GM12874 (cell line): Measurements from ENCODE around the gene NEMP1.

Experiments used
- TF ChIP-seq, protein P1 (sequence below): IDR thresholded peaks from 2 replicates; pipeline ENCODE4 v1.5.1; 2011; ENCODE audit warnings: low read depth, mild to moderate bottlenecking, control low read depth, low read length, moderate library complexity; ENCODE audit not compliant: insufficient read depth

Gene NEMP1

DNA sequence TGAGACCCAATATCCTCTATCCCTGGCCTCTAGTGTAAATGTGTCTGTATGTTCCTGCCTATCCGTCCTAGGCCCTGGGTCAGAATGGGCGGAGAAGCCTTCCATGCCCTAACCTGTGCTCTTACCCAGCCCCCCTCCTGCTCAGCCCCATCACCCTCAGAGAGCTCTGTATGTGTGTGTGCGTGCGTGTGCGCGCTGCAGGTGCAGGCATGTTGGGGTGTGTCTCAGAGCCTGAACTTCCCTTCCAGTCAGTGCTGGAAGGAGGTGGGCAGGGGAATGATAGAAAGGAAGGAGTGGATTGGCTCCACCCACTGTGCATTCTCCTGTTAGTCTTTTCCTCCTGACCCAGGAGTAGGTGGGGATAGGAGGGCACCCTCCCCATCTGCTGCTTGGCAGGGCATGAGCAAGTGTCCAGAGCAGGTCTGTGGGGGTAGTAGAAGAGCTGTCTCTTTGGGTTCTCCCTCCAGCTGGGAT is 17.5 kb upstream of the NEMP1 start:
- TF ChIP-seq, protein P1, sequence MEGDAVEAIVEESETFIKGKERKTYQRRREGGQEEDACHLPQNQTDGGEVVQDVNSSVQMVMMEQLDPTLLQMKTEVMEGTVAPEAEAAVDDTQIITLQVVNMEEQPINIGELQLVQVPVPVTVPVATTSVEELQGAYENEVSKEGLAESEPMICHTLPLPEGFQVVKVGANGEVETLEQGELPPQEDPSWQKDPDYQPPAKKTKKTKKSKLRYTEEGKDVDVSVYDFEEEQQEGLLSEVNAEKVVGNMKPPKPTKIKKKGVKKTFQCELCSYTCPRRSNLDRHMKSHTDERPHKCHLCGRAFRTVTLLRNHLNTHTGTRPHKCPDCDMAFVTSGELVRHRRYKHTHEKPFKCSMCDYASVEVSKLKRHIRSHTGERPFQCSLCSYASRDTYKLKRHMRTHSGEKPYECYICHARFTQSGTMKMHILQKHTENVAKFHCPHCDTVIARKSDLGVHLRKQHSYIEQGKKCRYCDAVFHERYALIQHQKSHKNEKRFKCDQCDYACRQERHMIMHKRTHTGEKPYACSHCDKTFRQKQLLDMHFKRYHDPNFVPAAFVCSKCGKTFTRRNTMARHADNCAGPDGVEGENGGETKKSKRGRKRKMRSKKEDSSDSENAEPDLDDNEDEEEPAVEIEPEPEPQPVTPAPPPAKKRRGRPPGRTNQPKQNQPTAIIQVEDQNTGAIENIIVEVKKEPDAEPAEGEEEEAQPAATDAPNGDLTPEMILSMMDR, result no peak

- TF ChIP-seq, protein P1, result no peak
These were observed 16.8 kb upstream of the NEMP1 start for GRCh38 chr12:57095440-57095839.

DNA sequence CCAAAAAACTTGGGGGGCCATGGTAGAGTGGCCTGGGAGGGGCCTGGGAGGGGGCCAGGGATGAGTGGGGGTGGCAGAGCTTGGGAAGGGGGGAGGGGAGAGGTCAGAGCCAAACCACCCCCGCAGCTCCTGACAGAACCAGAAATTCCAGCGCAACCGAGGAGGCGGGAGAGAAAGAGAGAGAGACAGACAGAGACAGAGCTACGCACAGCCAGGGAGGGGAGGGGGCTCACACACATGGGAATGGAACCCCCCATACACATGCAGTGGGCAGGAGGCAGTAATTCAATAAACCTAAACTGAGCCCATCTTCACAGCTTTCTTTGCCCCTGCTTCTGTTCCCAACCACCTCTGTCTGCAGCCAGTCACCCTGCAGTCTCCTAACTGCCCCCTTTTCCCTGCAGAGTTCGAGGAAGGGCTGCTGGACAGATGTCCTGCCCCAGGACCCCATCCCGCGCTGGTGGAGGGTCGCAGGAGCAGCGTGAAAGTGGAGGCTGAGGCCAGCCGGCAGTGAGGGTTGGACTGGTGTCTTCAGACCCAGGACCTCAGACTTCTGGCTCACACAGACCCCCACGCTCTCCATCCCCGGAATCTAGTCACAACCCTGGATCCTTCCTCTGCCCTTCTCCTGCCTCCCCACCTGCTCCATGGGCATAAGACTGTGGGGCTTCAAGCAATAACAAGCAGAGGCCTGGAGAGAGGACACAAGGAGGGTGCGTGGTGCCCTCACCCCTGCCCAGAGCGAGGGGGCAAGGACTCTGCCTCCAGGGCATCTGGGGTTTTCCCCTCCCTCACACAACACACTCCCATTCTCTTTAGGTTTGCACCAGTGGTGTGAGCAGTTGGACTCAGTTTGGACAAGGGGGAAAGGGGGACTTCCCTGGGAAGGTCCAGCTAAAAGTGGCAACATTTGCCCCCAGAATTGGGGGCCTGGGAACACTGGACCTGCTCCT is 15.9 kb upstream of the NEMP1 start:
- TF ChIP-seq, protein P1, result no peak

- TF ChIP-seq, protein P1, result peak; percentile 82
These were observed 15.0 kb upstream of the NEMP1 start for GRCh38 chr12:57093415-57094207.

DNA sequence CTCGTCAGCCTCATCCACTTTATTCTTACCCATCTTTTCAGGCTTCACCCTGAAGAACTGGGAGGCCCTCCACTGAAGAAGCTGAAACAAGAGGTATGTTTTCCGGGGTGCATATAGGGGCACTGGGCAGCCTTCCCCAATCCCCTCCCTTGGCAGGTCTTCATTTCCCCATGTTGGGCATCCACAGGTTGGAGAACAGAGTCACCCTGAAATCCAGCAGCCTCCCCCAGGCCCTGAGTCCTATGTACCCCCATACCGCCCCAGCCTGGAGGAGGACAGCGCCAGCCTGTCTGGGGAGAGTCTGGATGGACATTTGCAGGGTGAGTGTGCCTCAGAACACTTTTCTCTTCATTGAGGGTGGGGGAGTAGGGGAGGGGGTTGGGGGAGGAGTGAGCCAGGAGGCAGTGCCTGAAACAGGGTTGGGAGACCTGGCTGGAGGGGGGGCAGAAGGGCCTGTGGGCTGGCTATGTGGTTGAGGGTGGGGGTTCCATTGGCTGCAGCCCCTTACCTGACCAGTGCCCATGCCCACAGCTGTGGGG is 14.4 kb upstream of the NEMP1 start:
- TF ChIP-seq, protein P1, result no peak

DNA sequence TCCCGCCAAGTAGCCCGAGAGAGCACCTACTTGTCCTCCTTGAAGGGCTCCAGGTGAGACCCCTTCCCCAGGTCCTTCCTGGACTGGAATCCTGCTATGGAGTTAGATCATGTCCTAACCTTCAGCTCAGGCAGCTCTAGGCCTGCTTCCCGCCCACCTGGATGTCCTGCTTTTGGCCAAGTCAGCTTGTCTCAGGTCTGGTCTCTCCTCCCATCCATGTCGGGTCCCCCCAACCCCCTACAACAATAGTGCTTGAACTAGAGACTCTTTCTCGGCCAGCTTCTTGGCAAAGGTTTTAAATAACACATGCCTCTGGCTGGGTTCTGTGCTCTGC is 13.9 kb upstream of the NEMP1 start:
- TF ChIP-seq, protein P1, result no peak

DNA sequence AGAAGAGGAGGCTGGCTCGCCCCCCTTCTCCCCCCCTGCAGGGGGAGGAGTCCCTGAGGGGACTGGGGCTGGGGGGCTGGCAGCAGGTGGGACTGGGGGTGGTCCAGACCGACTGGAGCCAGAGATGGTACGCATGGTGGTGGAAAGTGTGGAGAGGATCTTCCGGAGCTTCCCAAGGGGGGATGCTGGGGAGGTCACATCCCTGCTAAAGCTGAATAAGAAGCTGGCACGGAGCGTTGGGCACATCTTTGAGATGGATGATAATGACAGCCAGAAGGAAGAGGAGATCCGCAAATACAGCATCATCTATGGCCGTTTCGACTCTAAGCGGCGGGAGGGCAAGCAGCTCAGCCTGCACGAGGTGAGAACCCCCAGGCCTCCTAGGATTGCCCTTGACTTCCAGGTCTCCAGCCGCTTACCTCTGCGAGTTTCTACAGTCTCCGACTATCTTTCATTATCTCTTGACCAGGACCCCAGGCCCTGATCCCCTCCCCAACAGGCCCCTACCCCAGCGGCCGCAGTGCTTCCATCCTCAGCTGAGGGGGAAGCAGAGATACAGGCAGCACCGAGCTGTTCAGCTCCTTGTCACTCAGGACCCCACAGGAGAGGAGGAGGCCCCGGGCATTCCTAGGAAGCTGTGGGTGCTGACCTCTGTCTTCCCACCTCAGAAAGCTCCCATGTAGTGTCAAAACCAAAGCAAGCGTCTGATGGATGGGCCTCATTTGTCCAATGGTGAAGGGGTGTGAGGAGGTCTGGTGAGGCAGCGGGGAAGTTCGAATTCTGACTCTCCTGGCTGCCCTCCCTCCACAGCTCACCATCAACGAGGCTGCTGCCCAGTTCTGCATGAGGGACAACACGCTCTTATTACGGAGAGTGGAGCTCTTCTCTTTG is 13.3 kb upstream of the NEMP1 start:
- TF ChIP-seq, protein P1, result no peak
